HG03354 (cell line): ENCODE results near the gene PTBP2.
"Not testable (repeated sequence)": the region's sequence is repeated elsewhere in the genome, so short reads cannot be mapped to it uniquely, and the experiment has no call there.

ENCODE experiments used
- ATAC-seq: cut with Tn5 transposase; IDR thresholded peaks from one replicate; pipeline ENCODE4 v1.9.1; 2021; ENCODE audit warnings: mild to moderate bottlenecking; ENCODE audit not compliant: unreplicated experiment, poor library complexity, severe bottlenecking

Gene PTBP2

DNA sequence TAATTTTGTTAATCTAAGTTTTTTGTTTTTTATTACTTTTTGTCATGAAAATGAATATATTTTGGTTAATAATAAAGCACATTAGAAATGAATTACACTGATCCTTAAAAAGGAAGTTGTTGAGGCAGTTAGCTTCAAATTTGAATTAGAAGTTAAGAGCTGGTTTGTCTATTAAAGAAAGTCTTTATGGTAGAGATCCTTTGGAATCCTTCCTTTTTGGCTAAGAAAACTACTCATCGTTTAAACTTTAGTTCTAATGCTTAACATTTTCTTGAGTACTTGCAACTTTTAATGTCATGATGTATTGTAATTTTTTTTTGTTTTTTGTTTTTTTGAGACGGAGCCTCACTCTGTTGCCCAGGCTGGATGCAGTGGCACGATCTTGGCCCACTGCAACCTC is 2.4 kb downstream of the PTBP2 start:
- no peak for ATAC-seq

DNA sequence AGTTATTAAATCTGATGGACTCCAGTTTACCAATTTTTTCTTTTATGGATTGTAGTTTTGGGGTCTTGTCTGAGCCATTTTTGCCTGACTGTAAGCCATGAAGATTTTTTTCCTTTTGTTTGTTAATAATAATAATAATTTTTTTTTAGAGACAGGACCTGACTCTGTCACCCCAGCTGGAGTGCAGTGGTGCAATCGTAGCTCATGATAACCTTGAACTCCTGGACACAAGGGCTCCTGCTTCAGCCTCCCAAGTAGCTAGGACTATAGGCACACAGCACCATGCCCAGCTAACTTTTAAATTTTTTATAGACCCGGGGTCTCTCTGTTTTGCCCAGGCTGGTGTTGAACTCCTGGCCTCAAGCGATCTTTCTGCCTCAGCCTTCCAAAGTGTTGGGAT is 6.3 kb downstream of the PTBP2 start:
- ATAC-seq = no peak

DNA sequence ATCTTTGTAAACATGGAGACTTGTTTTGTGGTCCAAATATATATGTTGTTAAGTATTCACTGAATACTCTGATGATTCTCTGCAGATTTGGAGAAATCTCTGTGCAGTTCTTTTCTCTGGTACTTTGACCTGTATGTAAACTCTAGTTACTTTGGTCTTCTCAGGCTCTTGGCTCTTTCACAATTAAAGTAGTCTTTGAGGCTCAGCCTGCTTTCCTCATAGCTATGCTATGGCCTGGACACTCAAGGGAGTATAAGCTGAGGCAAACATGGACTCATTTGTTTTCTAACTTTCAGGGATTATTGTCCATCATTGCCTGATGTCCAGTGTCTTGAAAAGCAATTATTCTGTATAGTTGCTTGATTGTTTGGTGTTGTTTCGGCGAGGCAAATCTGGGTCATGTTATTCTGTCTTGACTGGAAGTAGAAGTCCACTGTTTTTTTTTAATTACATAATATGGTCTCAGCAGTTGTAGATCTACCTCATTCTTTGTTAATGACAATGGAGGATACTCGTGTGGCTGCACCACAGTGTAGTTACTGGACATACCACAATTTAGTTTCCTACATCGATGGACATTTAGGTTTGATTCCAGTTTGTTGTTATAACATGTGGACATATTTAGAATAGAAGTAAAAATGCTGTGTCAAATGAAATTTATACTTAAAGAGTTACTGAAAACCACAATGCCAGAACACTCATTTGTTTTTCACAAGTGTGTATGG is 9.2 kb downstream of the PTBP2 start:
- ATAC-seq = no peak

DNA sequence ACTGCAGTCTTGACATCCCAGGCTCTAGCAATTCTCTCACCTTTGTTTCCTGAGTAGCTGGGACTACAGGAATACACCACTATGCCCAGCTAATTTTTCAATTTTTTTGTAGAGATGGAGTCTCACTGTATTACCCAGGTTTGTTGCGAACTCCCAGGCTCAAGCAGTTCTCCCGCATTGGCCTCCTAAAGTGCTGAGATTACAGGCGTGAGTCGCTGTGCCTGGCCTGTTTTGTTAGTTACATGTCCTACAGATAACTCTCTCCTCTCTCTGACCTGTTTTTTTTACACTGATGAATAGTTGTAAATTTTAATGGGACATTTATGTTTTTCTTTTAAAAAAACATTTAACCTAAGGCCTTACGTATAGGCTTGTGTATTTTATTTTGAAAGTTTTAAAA is 19.8 kb downstream of the PTBP2 start:
- ATAC-seq = no peak

DNA sequence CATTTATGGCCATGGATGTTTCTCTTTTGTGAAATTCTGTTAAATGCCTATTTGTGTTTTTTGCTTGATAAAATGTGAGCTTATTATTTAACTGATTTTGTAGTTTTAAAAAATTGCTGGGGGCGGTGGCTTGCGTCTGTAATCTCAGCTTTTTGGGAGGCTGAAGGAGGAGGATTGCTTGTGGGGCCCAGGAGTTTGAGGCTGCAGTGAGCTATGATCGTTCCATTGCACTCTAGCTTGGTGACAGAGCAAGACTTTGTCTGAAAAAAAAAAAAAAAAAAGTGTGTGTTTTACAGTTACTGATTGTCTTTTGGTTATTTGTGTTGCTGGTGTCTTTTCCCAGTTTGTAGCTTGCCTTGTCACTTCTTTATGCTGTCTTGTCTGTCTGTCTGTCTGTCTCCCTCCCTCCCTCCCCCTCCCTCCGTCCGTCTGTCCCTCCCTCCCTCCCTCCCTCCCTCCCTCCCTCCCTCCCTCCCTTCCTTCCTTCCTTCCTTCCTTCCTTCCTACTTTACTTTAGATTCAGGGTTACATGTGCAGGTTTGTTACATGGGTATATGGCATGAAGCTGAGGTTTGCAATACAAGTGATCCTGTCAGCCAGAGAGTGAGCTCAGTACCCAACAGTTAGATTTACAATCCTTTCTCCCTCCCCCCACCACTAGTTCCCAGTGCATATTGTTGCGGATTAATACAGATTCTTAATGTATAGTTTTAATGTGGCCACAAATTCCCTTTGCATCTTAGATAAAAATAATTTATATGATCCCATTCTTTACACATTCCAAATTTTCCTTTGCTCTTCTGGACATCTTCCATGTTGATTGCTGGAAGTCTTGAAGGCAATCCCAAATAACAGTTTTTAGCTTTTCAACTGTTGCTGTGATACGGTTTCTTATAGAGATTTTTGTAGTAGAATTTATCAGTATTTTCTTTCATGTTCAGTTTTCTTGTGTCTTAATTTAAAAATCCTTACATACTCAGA is 25.1 kb downstream of the PTBP2 start:
- ATAC-seq = no peak

DNA sequence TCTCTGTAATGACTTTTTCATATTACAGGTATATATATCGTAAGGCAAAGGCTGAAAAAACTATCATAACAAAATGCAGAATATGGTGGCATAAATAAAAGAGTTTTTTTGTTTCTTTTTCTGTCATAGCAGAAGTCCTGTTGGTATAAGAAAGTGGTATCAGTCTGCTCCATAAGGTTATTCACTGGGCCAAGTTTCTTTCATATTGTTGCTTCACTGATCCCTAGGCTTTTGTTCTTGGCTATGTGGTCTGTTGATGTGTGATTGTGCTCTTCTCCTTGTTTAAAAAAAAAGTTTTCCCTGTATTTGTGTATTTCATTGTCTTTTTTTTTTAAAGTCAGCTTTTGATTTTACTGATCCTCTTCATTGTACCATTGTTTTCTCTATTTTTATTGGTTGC is 26.0 kb downstream of the PTBP2 start:
- no peak for ATAC-seq

DNA sequence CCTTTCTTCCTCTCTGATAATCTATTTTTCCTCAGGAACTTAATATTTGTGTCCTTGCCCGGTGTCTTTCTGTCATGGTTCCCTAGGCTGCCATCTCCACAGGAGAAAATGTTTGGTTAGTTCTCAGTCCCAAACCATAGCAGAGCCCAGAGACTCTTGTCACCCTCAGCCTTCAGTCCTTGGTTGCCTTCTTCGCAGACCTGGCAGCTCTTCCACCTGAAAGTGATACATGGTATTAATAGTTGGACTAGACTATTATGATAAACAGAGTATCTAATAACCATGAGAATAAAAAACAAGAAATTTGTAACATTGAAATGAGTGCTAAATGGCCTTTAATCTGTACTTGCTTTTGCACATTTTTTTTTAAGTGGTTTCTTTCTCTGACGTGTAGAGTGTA is 26.5 kb downstream of the PTBP2 start:
- no peak for ATAC-seq

DNA sequence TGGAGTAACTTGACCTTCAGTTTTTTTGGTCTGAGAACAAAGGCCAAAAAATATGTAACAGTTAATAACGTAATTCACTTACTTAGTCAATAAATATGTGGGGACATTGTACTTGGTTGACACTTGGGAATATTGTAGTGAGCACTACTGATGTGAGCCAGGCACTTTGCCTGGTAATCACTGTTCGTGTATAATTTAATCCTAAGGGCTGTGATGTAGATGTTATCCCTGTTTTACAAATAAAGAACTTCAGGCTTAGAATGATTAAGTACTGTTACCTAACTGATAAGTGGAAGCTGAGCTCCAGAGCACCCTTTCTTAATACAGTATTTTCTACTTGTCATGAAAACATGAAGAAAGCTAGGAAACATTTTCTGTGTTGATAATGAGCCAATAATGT is 28.0 kb downstream of the PTBP2 start:
- ATAC-seq = no peak

DNA sequence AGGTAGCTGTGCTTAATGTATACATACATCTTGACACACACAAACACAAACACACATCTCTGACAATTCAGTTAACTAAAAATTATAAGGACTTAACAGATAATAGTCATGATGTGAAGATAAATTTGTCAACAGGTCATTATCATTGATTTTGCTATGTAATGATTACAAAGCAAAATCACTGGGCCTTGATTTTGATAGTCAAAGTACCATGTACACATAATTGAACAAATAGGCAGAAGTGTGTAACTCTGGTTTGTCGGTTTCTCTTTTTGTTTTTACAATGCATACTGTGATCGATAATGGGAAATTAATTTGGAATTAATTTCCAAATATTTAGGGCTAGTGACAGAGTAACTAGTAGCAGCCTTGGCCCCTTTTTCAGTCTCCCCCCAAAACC is 30.8 kb downstream of the PTBP2 start:
- ATAC-seq = no peak

DNA sequence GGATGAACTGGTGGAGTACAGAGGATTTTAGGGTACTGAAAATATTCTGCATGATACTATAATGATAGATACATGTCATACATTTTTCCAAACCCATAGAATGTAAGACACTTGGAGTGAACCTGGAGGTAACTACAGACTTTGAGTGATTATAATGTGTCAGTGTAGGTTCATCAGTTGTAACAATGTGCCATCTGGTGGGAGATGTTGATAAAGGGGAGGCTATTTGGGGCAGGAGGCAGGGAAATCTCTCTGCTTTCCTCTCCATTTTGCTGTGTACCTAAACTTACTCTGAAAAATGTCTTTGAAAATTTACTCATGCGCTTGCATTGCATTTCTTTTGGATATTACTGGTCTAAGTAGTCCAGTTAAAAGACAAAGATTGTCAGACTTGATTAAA is 35.2 kb downstream of the PTBP2 start:
- no peak for ATAC-seq

DNA sequence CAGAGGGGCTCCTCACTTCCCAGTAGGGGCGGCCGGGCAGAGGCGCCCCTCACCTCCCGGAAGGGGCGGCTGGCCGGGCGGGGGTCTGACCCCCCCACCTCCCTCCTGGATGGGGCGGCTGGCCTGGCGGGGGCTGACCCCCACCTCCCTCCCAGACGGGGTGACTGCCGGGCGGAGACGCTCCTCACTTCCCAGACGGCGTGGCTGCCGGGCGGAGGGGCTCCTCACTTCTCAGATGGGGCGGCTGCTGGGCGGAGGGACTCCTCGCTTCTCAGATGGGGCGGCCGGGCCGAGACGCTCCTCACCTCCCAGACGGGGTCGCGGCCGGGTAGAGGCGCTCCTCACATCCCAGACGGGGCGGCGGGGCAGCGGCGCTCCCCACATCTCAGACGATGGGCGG is 41.0 kb downstream of the PTBP2 start:
- ATAC-seq = not testable (repeated sequence)

DNA sequence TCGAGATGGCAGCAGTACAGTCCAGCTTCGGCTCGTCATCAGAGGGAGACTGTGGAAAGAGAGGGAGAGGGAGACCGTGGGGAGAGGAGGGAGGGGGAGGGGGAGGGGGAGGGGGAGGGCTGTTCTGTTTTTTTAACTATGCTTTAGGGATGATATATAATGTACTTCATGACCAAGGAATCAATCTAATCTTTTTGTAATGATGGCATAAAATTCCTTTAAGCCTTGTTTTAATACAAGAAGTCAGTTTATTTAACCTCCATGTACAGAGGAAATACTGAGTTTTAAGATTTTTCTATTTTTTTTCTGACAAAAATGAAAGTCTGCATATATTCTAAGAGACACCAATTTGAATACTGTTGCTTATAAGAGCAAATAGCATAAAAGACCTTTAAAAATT is 41.9 kb downstream of the PTBP2 start:
- ATAC-seq = no peak

DNA sequence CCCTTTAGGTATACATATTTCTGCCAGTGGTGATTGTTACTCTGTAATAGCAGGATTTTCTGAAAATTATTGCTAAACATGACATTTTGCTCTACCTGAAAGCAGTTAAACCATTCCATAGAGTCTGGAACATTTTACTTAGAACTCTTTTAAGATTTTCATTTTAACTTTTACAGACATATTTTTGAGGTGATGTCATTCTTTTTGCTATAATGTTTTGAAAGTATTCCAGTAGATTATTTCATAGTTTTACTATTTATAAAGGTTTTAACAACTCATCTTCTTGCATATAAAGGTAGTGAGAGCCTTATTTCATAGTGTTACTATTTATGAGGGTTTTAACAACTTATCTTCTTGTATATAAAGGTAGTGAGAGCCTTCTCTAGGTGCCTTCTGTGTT is 42.9 kb downstream of the PTBP2 start:
- no peak for ATAC-seq

DNA sequence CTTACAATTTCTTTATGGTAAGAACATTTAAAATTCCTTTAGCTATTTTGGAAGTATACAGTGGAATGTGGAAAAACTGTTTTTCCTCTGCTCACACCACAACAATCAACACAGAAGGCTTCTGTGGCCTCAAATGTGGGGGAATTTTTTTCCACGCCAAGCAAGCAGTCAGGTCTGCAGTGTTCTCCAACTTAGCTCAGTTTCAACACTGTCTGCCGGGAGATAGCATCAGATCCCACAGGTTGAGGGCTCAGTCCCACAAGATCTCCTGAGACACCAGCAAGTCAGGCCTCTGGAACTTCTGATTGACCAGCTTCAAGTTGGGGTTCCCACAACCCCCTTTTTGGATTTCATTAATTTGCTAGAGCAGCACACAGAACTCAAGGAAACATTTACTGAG is 50.3 kb downstream of the PTBP2 start:
- ATAC-seq = no peak

DNA sequence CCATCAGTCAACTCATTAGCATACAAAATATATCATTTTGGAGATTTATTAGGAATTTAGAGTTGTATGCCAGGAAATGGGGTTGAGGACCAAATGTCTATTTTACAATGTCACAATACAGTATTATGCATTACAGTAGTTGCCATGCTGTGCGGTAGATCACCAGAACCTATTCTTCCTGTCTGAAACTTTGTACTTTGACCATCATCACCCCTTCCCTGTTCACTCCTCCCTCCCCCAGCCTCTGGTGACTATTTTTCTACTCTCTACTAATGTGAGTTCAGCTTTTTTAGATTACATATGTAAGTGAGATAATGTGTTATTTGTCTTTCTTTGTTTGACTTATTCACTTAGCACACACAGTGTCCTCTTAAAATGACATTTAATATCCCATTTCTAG is 50.8 kb downstream of the PTBP2 start:
- ATAC-seq = no peak

DNA sequence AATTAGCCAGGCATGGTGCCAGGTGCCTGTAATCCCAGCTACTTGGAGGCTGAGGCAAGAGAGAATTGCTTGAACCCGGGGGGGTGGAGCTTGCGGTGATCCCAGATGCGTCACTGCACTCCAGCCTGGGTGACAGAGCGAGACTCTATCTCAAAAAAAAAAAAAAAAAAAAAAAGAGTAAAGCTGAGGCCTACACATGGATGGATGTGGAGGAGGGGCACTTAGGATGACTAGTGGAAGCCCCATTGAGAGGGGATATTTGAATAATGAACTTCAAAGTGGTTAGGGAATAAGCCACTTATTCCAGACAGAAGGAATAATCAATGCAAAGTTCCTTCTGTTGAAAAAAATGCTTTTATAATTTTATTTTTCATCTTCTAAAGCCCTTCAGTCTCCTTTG is 51.4 kb downstream of the PTBP2 start:
- no peak for ATAC-seq

DNA sequence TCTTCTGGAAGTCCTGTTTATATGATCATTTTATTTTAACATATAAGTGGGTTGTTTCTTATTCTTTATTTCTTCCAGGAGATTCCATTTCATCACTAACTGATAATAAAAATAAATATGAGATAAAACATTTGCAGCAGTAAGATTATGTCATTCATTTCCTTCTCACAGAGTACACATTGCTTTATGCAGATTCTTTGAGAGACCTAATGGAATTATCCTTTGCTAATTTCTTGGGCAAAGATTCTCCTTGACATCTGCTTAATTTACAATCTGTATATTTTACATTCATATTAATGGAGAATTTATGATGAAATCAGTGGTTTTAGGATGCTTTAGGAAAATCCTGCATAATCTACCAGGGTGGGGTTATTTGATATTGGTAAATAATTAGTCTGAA is 60.6 kb downstream of the PTBP2 start:
- no peak for ATAC-seq

DNA sequence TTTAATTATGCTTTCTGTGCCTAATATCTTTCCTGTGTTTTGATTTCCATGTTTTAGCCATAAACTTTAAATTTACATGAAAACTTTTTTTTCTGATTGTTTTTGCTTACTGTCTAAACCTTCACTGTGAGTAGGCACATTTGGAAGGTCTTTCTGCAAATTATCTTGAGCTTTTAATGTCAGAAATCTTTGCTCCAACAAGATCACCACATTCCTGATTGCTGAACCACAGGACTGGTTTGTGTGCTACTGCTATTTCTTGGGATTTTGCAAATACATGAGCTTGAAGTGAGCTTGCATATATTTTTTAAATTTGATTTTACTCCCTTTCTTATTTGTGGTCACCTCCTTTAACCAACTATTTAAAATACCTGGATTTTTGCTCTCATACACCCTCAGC is 61.3 kb downstream of the PTBP2 start:
- no peak for ATAC-seq

DNA sequence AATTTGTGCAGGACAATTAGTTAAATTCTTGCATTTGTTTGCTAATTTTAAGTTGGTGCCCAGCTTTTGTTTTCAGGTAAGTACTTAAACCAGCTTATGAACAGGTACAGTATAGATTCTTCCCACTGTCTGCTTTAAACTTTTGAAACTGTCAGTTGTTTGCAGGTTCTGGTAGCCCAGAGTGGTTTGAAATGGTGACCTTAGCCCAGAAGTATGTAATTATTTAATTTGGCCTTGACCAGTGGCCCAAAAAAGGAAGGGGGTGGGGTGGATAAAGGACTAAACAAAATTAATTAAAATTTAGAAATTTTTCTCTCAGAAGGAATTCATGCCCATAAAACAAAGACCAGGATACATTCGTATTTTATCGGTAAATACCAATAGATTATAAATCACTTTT is 69.0 kb downstream of the PTBP2 start:
- ATAC-seq = no peak

DNA sequence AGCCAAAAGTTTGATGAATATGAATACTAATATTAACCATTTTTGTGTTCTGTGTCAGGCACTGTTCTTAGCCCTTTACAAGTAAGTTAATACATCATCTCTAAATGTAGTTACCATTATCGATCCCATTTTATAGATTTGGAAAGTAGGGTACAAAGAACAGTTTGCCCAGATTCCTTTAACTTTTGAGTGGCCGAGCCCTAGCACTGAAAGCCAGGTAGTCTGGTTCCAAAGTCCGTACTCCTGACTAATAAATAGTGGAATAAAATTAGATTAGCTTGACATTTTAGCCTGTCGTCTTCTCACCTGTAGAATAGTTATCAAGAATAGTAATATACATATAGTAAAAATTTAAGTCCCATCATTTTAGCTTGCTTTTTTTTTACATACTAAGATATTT is 70.6 kb downstream of the PTBP2 start:
- no peak for ATAC-seq

DNA sequence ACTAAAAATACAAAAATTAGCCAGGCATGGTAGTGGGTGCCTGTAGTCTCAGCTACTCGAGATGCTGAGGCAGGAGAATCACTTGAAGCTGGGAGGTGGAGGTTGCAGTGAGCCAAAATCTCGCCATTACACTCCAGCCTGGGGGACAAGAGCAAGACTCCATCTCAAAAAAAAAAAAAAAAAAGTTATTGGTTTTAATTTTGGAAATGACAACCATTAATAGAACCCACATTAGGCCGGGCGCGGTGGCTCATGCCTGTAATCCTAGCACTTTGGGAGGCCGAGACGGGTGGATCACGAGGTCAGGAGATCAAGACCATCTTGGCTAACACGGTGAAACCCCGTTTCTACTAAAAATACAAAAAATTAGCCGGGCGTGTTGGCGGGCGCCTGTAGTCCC is 80.1 kb downstream of the PTBP2 start:
- not testable (repeated sequence) for ATAC-seq
